ENCODE data around the gene SP3. TPM values are rescaled to one million over a fixed set of nuclear protein-coding genes. Genes with fewer than 3 reads are reported as not detected.

The SP3 gene
- total and polyA plus RNA-seq, 9 of the 15 experiments (the other 6 are each of a cell fraction or from before 2014, with no cell fraction given): 12.0 to 106 (median 74.9) TPM

DNA sequence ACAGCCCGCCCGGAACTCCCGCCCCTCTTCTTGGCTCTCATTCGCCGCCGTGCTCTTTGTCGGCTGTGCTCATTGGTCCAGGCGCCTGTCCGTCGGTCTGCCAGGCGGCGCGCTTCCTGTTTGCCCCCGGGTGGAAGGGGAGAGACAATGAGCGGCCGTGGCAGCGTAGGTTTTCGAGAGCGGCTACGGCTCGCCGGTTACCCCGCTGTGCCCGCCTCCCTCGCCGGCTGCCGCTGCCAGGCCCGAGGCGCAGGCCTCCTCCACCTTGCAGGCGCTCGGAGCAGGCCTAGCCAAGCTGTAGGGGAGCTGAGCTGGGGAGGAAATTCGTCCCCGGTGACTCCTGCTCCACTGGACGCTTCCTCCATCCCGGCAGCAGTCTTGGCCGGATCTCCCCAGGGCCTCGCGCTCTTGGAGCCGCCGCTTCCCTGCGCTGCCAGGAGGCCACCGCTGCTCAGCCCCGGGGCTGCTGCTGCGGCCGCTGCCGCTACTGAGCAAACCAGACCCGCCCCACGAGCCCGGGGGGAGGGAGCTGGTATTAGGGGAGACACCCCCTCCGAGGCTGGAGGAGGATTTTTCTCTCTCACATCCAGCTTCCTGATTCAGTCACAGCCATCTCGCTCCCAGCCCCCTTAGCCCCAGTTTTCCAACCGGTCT, at the start of gene SP3 (continued):
- TF ChIP-seq, protein P1, sequence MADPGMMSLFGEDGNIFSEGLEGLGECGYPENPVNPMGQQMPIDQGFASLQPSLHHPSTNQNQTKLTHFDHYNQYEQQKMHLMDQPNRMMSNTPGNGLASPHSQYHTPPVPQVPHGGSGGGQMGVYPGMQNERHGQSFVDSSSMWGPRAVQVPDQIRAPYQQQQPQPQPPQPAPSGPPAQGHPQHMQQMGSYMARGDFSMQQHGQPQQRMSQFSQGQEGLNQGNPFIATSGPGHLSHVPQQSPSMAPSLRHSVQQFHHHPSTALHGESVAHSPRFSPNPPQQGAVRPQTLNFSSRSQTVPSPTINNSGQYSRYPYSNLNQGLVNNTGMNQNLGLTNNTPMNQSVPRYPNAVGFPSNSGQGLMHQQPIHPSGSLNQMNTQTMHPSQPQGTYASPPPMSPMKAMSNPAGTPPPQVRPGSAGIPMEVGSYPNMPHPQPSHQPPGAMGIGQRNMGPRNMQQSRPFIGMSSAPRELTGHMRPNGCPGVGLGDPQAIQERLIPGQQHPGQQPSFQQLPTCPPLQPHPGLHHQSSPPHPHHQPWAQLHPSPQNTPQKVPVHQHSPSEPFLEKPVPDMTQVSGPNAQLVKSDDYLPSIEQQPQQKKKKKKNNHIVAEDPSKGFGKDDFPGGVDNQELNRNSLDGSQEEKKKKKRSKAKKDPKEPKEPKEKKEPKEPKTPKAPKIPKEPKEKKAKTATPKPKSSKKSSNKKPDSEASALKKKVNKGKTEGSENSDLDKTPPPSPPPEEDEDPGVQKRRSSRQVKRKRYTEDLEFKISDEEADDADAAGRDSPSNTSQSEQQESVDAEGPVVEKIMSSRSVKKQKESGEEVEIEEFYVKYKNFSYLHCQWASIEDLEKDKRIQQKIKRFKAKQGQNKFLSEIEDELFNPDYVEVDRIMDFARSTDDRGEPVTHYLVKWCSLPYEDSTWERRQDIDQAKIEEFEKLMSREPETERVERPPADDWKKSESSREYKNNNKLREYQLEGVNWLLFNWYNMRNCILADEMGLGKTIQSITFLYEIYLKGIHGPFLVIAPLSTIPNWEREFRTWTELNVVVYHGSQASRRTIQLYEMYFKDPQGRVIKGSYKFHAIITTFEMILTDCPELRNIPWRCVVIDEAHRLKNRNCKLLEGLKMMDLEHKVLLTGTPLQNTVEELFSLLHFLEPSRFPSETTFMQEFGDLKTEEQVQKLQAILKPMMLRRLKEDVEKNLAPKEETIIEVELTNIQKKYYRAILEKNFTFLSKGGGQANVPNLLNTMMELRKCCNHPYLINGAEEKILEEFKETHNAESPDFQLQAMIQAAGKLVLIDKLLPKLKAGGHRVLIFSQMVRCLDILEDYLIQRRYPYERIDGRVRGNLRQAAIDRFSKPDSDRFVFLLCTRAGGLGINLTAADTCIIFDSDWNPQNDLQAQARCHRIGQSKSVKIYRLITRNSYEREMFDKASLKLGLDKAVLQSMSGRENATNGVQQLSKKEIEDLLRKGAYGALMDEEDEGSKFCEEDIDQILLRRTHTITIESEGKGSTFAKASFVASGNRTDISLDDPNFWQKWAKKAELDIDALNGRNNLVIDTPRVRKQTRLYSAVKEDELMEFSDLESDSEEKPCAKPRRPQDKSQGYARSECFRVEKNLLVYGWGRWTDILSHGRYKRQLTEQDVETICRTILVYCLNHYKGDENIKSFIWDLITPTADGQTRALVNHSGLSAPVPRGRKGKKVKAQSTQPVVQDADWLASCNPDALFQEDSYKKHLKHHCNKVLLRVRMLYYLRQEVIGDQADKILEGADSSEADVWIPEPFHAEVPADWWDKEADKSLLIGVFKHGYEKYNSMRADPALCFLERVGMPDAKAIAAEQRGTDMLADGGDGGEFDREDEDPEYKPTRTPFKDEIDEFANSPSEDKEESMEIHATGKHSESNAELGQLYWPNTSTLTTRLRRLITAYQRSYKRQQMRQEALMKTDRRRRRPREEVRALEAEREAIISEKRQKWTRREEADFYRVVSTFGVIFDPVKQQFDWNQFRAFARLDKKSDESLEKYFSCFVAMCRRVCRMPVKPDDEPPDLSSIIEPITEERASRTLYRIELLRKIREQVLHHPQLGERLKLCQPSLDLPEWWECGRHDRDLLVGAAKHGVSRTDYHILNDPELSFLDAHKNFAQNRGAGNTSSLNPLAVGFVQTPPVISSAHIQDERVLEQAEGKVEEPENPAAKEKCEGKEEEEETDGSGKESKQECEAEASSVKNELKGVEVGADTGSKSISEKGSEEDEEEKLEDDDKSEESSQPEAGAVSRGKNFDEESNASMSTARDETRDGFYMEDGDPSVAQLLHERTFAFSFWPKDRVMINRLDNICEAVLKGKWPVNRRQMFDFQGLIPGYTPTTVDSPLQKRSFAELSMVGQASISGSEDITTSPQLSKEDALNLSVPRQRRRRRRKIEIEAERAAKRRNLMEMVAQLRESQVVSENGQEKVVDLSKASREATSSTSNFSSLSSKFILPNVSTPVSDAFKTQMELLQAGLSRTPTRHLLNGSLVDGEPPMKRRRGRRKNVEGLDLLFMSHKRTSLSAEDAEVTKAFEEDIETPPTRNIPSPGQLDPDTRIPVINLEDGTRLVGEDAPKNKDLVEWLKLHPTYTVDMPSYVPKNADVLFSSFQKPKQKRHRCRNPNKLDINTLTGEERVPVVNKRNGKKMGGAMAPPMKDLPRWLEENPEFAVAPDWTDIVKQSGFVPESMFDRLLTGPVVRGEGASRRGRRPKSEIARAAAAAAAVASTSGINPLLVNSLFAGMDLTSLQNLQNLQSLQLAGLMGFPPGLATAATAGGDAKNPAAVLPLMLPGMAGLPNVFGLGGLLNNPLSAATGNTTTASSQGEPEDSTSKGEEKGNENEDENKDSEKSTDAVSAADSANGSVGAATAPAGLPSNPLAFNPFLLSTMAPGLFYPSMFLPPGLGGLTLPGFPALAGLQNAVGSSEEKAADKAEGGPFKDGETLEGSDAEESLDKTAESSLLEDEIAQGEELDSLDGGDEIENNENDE (IDR thresholded peaks at IDR 0.05; ENCODE audit: low read depth, low read length): no peak
- peak; percentile 96 for TF ChIP-seq SUPT5H (IDR thresholded peaks at IDR 0.05)
- TF ChIP-seq NFE2L1 (tag; IDR thresholded peaks at IDR 0.05; ENCODE audit: borderline replicate concordance, low read depth): no peak
- TF ChIP-seq EP300 (IDR thresholded peaks at IDR 0.05; ENCODE audit: low read length): 0 out of 2 replicates have a peak, but pooled peaks have one; percentile 2
- 0 out of 2 replicates have a peak, but pooled peaks have one; percentile 53 for TF ChIP-seq ZNF764 (CRISPR knock-in tag; IDR thresholded peaks at IDR 0.05; ENCODE audit: low read depth)
- TF ChIP-seq, protein P2, sequence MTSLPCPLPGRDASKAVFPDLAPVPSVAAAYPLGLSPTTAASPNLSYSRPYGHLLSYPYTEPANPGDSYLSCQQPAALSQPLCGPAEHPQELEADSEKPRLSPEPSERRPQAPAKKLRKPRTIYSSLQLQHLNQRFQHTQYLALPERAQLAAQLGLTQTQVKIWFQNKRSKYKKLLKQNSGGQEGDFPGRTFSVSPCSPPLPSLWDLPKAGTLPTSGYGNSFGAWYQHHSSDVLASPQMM (CRISPR knock-in tag; IDR thresholded peaks at IDR 0.05): no peak
- peak; percentile 90 for TF ChIP-seq MTA3 (IDR thresholded peaks at IDR 0.05; ENCODE audit: borderline replicate concordance)
- TF ChIP-seq ZNF77 (CRISPR knock-in tag; IDR thresholded peaks at IDR 0.05): 0 out of 2 replicates have a peak, but pooled peaks have one; percentile 74
- peak; percentile 34; the same call in 1 of the 2 replicates for TF ChIP-seq NCOA1 (IDR thresholded peaks at IDR 0.05; ENCODE audit: low read depth)
- no peak for TF ChIP-seq KAT2B (IDR thresholded peaks at IDR 0.05; ENCODE audit: low read depth, low read length)

All from K562 (cell line).